ENCODE data around the gene YPEL3. TPM values are rescaled to one million over a fixed set of nuclear protein-coding genes. Genes with fewer than 3 reads are reported as not detected.
A peak's percentile ranks its signal among the peaks of the same experiment; 100 is the strongest.

YPEL3 gene
- total RNA-seq: 100 to 1,000 TPM; 154 to 166 TPM
- 191 TPM for polyA plus RNA-seq (2013, experiment 1 of 2)
- polyA plus RNA-seq (2013, experiment 2 of 2): 168 TPM
- 1.5 to 171 (median 67.3) reads per million in 172 experiments for total RNA-seq

DNA sequence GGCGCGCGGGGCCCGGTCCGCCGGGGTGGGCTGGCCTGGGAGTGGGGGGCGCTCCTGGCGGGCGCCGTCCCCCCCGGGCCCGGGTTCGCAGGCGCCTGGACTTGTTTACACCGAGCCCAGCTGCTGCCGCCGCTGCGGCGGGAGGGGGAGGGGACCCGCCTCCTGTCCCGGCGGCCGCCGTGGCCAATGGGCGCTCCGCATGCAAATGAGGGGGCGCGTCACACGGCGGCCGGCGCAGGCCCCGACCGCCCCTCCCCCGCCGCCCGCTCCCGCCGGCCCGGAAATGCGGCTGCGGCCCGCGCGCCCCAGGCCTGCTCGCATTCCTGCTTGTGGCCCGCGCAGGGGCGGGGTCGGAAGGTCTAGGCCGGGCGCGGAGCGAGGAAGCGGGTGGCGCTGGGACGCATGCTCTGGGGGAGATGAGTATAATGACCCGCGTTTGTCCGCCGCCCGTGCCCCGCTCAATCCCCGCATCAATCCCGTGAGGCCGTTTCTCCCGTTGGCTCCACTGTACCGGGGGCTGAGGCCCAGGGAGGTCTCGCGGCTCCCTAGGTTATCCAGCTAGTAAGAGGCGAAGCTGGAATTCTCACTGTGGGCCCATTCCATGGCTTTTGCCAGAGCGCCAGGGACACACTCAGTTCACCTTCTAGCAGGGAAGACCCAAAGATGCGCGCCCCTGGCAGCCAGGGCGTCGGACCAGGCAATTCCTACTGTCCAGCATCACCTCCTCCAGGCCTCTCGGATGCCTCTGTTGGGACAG is at the start of gene YPEL3:
TSS of gene YPEL3 (minus strand) at position 109 of the 757 bp plus-strand sequence. CDS start 731 bp downstream, outside the sequence.
- ATAC-seq (ENCODE audit: poor library complexity) (peak; percentile 60), DNase-seq (peak; percentile 76 to 95 (median 88))
- peaks cover 21% of the 10 kb centered on the region for H3K36me3 ChIP-seq (ENCODE audit: insufficient read depth, low read length)
- H3K9me3 ChIP-seq (ENCODE audit: control insufficient read depth in 1 of 2, insufficient read depth in 1 of 2, low read length in 2 of 2): peaks cover 25 to 26% of the 10 kb centered on the region in 2 experiments
- H3K9me3 Mint-ChIP-seq: peaks cover 13% of the 10 kb centered on the region
- peaks cover 50% of the 10 kb centered on the region for H3K4me1 ChIP-seq (ENCODE audit: insufficient read depth, low read length)
- POLR2A ChIA-PET: interaction anchor here (0.6 to 7.9 kb wide), 9 partner anchors 17 to 562 kb away, joined by 3 to 163 read pairs (median 3); partner anchors contain the start of genes ALDOA, CORO1A, FBRS and GDPD3
- CTCF ChIA-PET: interaction anchor here (0.9 kb wide), 1 partner anchor 89 kb away, joined by 4 read pairs; no protein-coding TSS in a partner anchor
- H3K4me3 Mint-ChIP-seq: peak within 1 kb of the TSS; percentile 93
- no peaks in the 10 kb centered on the region for H3K27me3 Mint-ChIP-seq
- H3K27ac ChIP-seq (ENCODE audit: low read depth in 1 of 2, low read length in 2 of 2): peak within 1 kb of the TSS; percentile 78 to 88
- intact Hi-C loops (cut with DNase I, micrococcal nuclease): loop anchor here in 1 of 2 experiments (2.0 to 10.0 kb wide), 2 partner anchors 25 to 319 kb away; no protein-coding TSS in a partner anchor
- peaks cover 61% of the 10 kb centered on the region for H3K36me3 Mint-ChIP-seq (ENCODE audit: low read depth)
- peak within 1 kb of the TSS; percentile 85 for H3K4me3 ChIP-seq (ENCODE audit: low read length)
- no peaks in the 10 kb centered on the region for H3K27me3 ChIP-seq (ENCODE audit: control insufficient read depth in 1 of 2, insufficient read depth in 2 of 2, low read length in 2 of 2)
- peaks cover 35% of the 10 kb centered on the region for H3K4me1 Mint-ChIP-seq (ENCODE audit: low read depth)
- H3K27ac Mint-ChIP-seq: peak within 1 kb of the TSS; percentile 95
- TF ChIP-seq, protein P1, sequence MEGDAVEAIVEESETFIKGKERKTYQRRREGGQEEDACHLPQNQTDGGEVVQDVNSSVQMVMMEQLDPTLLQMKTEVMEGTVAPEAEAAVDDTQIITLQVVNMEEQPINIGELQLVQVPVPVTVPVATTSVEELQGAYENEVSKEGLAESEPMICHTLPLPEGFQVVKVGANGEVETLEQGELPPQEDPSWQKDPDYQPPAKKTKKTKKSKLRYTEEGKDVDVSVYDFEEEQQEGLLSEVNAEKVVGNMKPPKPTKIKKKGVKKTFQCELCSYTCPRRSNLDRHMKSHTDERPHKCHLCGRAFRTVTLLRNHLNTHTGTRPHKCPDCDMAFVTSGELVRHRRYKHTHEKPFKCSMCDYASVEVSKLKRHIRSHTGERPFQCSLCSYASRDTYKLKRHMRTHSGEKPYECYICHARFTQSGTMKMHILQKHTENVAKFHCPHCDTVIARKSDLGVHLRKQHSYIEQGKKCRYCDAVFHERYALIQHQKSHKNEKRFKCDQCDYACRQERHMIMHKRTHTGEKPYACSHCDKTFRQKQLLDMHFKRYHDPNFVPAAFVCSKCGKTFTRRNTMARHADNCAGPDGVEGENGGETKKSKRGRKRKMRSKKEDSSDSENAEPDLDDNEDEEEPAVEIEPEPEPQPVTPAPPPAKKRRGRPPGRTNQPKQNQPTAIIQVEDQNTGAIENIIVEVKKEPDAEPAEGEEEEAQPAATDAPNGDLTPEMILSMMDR (IDR thresholded peaks at IDR 0.05): no peak

GRCh38 chr16:30145657-30146056 is 49.6 kb upstream of the YPEL3 start:
- Histone ChIP-seq H3K27ac (ENCODE audit: low read depth in 1 of 2, low read length in 2 of 2) (no peak overlapping the region), H3K4me3 (ENCODE audit: low read length) (no peak overlapping the region), H3K9me3 (ENCODE audit: control insufficient read depth in 1 of 2, insufficient read depth in 1 of 2, low read length in 2 of 2) (peaks cover 14 to 17% of the 10 kb centered on the region in 2 experiments), H3K4me1 (ENCODE audit: insufficient read depth, low read length) (peaks cover 5% of the 10 kb centered on the region), H3K36me3 (ENCODE audit: insufficient read depth, low read length) (no peaks in the 10 kb centered on the region), H3K27me3 (ENCODE audit: control insufficient read depth in 1 of 2, insufficient read depth in 2 of 2, low read length in 2 of 2) (no peaks in the 10 kb centered on the region)
- Mint-ChIP-seq H3K9me3 (peaks cover 3% of the 10 kb centered on the region), H3K4me1 (ENCODE audit: low read depth) (peaks cover 8% of the 10 kb centered on the region), H3K27me3 (no peaks in the 10 kb centered on the region), H3K36me3 (ENCODE audit: low read depth) (no peaks in the 10 kb centered on the region), H3K27ac (no peak overlapping the region), H3K4me3 (no peak overlapping the region)
- intact Hi-C loops (cut with DNase I, micrococcal nuclease): no loop called here
- TF ChIP-seq, protein P1 (IDR thresholded peaks at IDR 0.05): no peak
- CTCF ChIA-PET: no interaction called here
- DNase-seq: no peak
- POLR2A ChIA-PET: no interaction called here
- ATAC-seq (ENCODE audit: poor library complexity): no peak

GRCh38 chr16:30144917-30145316 is 48.9 kb upstream of the YPEL3 start:
- ATAC-seq (ENCODE audit: poor library complexity) (no peak), DNase-seq (no peak)
- CTCF ChIA-PET: no interaction called here
- Mint-ChIP-seq H3K4me3 (no peak overlapping the region), H3K9me3 (peaks cover 3% of the 10 kb centered on the region), H3K36me3 (ENCODE audit: low read depth) (no peaks in the 10 kb centered on the region), H3K4me1 (ENCODE audit: low read depth) (peaks cover 10% of the 10 kb centered on the region), H3K27me3 (no peaks in the 10 kb centered on the region), H3K27ac (no peak overlapping the region)
- Histone ChIP-seq H3K4me1 (ENCODE audit: insufficient read depth, low read length) (peaks cover 9% of the 10 kb centered on the region), H3K27ac (ENCODE audit: low read depth in 1 of 2, low read length in 2 of 2) (no peak overlapping the region), H3K4me3 (ENCODE audit: low read length) (no peak overlapping the region), H3K27me3 (ENCODE audit: control insufficient read depth in 1 of 2, insufficient read depth in 2 of 2, low read length in 2 of 2) (no peaks in the 10 kb centered on the region), H3K36me3 (ENCODE audit: insufficient read depth, low read length) (no peaks in the 10 kb centered on the region), H3K9me3 (ENCODE audit: control insufficient read depth in 1 of 2, insufficient read depth in 1 of 2, low read length in 2 of 2) (peaks cover 12 to 14% of the 10 kb centered on the region in 2 experiments)
- intact Hi-C loops (cut with DNase I, micrococcal nuclease): no loop called here
- TF ChIP-seq, protein P1 (IDR thresholded peaks at IDR 0.05): no peak
- POLR2A ChIA-PET: no interaction called here

Data from CD4-positive, alpha-beta T cell (primary cell).